Activated CD4-positive, alpha-beta T cell treated with anti-CD3 and anti-CD28 coated beads, Interleukin-2, amount 50 U/mL, for 1 hour (primary cell): ENCODE data around the gene WNT11.

Source experiments
- DNase-seq: peaks from one replicate; pipeline ENCODE4 v3.0.0-alpha.2; 2020

The WNT11 gene

DNA sequence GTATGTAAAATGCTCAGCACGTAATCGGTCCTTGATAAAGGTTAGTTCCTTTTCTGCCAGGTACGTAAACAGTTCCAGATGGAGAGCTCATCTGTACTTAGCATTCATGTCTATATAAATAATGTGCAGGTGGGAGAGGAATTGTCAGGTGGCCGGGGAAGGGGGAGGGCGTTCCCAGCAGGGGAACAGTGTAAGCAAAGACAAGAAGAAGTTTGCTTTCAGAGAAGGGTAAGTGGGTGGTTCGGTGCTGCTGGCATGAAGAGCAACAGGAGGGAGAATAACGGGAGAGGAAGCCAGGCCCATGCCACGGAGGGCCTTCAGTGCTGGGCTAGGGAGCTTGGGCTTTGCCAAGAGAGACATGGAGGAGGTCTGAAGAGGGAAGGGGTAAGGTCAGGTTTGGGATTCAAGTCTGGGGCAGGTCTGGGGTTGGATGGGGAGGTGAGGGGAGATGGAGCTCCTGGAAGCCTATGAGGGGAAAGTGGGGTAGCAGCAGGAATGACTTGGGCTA, 11.4 kb upstream of the WNT11 start:
- no peak for DNase-seq

GRCh38 chr11:76216536-76217325, 10.4 kb upstream of the WNT11 start:
- no peak for DNase-seq

GRCh38 chr11:76215941-76216340, 9.6 kb upstream of the WNT11 start:
- no peak for DNase-seq

GRCh38 chr11:76214968-76215548, 8.8 kb upstream of the WNT11 start:
- DNase-seq: no peak

DNA sequence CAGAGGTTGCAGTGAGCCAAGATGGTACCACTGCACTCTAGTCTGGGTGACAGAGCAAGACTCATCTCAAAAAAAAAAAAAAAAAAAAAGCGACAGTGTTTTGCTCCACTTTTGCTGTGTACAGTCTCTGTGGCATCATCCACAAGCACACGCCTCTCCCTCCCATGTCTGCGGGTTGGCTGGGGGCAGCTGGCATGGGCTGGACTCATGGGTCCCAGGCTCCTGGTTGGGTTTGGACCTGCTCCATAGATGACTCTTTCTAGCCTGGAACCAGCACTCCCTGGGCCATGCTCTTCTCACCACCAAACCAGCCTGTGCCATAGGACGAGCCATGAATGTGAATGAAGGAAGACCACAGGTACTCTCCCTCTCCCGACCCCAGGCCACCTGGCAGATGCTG, 7.9 kb upstream of the WNT11 start:
- no peak for DNase-seq

DNA sequence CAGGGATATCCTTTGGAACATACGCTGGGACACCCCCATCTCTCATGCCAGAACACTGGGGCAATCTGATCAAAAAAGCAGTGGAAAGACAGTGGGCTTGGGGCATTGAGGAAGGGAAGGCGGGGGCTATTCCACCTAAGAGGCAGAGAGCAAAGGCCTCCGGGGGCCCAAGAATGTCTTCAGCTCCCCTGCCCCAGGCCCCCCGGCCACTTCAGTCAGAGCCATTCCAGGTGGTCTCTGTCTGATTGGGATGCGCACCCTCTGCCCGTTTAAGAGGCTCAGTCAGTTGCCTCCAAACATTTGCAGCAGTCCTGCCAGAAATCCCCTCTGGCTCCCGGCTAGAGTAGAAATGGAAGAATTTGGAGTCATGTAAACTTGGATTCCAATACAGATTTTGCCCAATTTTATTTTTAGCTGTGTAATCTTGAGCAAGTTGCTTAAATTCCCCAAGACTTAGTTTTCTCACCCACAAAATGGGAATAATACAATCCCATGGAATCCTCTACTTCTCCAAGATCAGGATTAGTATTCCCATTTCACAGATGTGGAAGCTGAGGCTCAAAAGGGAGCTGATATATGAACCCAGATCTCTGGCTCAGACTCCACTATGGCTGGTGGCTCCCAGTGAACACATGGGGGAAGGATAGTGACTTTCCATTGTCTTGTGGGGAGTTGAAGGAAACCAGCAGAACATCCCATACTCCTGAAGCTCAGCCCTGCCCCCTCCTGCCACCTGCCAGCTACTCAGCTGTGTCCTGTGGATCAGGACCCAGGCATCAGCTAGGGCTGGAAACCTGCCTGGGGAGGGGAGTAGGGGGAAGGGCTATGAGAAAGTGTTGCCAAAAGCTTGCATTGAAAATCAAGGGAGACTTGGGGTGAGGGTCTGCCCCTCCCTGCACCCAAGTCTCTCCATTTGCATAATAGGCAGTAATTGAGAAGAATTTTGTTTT, 6.1 kb upstream of the WNT11 start:
- no peak for DNase-seq

DNA sequence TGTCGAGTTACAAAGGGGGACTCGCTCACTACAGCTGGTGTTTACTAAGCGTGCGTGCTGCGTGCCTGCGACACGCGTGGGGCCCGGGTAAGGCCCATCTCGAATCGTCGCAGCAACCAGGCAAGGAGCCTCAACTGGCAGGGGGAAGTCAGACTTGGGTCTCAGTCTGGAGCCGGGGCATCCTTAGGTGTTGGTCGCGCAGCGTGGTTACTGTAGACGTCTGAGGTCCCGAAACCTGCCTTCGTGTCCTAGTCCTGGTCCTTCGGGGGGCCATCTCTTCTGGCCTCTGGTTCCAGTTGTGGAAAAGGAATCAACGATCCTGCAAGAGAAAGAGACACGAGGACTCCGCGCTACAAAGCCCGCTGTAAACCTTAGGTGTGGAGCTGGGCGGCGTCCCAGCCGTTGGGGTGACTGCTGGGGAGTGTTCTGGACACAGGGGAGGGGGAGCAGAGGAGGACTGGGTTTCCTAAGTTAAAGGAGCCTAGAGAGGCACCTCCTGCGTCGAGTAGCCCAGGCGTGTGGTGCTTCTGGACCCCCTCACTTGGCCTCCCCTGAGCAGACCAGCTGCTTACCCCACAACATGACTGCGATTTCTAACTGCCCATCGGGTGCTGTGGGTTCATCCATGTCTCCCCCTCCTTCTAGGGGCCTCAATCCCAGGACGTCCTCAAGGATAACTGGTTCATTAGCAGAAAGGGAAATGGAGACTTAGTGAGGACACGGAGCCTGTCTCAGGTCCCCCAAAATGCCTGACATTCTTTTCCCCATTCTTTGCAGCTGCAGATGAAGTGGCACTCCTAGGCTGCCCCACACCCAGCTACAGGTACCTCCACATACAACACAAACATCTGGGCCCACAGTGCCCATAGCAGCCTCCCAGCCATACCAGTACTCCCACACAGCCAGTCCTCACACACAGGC, 4.9 kb upstream of the WNT11 start:
- DNase-seq: no peak

DNA sequence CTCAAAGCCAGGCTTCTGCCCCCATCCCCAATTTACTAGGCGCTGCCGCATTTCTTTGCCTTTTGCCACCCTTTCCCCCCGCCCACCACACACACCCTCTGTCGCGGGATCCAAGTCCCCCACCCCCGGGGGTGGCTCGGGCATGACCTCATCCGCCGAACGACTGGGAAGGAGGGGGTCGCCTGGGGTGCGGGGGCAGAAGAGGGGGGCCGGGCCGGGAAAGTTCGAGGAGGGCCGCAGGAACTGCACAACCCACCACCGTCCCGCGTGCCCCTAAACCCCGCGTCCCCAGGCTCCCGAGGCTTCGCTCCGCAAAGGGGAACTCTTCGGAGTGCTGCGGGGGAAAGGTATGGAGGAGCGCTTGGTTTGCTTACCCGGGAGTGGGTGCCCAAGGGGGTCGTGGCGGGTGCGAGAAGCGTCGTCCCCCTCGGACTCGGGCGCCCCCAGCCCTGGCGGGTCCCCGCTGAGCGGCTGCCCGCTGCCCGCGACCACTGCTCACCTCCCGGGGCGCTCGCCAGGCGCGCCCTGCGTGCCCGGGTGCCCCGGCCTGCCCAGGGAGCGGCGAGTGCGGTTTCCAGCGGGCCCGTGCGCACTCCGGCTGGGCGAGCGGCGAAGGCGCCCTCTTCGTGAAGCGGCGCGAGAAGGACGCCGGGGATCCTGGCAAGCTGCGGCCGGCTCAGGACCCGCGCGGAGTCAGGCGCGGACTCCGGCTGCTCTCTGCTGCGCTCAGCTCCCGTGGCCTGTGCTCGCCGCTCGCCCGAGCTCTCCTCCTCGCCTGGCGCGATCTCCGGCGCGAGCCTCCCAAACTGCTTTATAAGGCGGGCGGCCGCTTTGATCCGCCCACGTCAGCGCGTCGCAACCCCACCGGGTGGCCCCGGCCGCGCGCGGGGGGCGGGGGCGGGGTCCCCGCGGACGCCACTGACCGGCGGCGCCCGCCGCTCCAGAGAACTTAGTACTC, 4.0 kb upstream of the WNT11 start:
- peak; percentile 24 for DNase-seq

GRCh38 chr11:76209375-76209972, 3.2 kb upstream of the WNT11 start:
- DNase-seq: no peak

DNA sequence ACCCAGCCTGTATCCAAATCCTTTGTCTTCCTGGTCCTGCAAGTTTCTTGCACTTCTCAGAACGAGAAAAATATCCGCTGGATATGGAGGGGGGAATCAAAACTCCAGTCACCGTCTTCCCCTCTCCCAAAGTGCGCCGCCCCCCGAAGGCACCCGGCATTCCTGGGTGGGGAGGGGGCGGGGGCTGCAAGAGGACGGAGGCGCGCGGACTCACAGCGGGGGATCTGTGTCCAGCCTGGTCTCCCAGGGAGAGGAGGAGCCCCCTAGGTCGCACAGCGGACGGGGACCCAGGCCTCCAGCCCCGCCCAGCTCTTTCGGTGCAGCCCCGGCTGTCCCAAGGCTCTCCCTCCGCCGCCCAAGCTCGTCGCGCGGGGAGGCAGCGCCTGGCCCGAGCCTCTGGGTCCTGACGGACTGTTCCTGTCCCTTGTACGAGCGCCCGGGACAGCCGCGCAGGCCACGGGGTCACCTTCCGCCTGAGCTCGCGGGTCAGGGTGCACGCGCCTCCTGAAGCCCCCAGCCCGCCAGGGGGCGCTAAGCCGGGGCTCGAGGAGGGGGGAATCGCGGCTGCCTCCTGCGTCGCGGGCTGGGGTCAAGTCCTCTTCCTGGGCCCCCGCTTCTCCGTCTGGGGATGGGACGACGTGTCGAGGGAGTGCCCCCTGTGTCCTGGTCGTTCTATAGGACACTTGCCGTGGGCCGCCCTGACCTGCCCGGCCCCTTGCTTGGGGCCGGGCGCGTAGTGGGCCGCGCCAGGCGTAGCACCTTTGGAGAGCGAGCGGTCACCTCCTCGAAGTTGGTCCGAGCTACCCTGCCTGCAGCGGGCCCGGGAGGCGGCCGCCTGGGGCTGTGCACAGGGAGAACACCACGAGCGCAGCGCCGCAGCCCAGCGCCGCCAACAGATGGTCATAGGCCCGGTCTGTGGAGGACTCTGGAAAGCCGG, 2.4 kb upstream of the WNT11 start:
- DNase-seq: peak; percentile 75

GRCh38 chr11:76207642-76208401, 1.5 kb upstream of the WNT11 start:
- DNase-seq: peak; percentile 76

- no peak for DNase-seq
Measured at GRCh38 chr11:76206077-76206326, 300 bp downstream of the WNT11 start.

GRCh38 chr11:76205252-76206076, 838 bp downstream of the WNT11 start:
- DNase-seq: no peak

GRCh38 chr11:76203937-76204336, 2.4 kb downstream of the WNT11 start:
- no peak for DNase-seq

GRCh38 chr11:76203131-76203925, 3.0 kb downstream of the WNT11 start:
- no peak for DNase-seq

- no peak for DNase-seq
Measured at GRCh38 chr11:76201672-76202412, 4.5 kb downstream of the WNT11 start.
